Thyroid gland (tissue), 4 donors: ENCODE measurements around the gene CRTC3. TPM values are rescaled to one million over a fixed set of nuclear protein-coding genes. Genes with fewer than 3 reads are reported as not detected.

Experiments
- DNase-seq, 2 donors: peaks; one replicate each; pipeline ENCODE4 v3.0.0-alpha.2; 2019
- H3K27ac ChIP-seq, 3 donors: fragments of 200-600 bp; sonication (generic); 1 replicate in 2 of 3; 2 replicates in 1 of 3; pipeline ENCODE4 v1.5.1; 2016 to 2019; ENCODE audit warnings: mild to moderate bottlenecking in 1 of 3, moderate library complexity in 1 of 3
- H3K27me3 ChIP-seq: fragments of 200-600 bp; sonication (generic); one replicate; pipeline ENCODE4 v1.5.1; 2019
- H3K36me3 ChIP-seq, 2 donors: fragments of 200-600 bp; sonication (generic); one replicate each; pipeline ENCODE4 v1.5.1; 2016 to 2019
- H3K4me1 ChIP-seq, 2 donors: fragments of 200-600 bp; sonication (generic); one replicate each; pipeline ENCODE4 v1.5.1; 2017 to 2019
- H3K4me3 ChIP-seq, 3 donors: fragments of 200-600 bp; sonication (generic); replicated peaks in 1 of 3; 1 replicate in 2 of 3; 2 replicates in 1 of 3; pipeline ENCODE4 v1.5.1; 2016; ENCODE audit warnings: mild to moderate bottlenecking in 1 of 3
- H3K9me3 ChIP-seq: fragments of 200-600 bp; sonication (generic); one replicate; pipeline ENCODE4 v1.5.1; 2017
- POLR2A ChIP-seq, 2 donors: fragments of 450-650 bp; IDR thresholded peaks; one replicate each; pipeline ENCODE4 v1.6.1; 2017; ENCODE audit warnings: antibody characterized with exemption in 2 of 2, mild to moderate bottlenecking in 2 of 2, moderate library complexity in 1 of 2
- WGBS, 2 donors: methylation state at CpG; one replicate each; pipeline ENCODE4 v1.1.5; 2017; 5-methylcytosine and 5-hydroxymethylcytosine counted together
- intact Hi-C: fragments of 100-400 bp; cut with DNase I; formaldehyde crosslinking; loops from one replicate; pipeline ENCODE4 v1.15.1; 2023
- total RNA-seq, 4 donors: library from RNA; depleted of rRNA; stranded (reverse); fragments of >200 nt; gene quantifications; one replicate each; pipeline ENCODE4 v1.2.3, GENCODE V29; 2016
- TF ChIP-seq, protein P1 (sequence below), 6 experiments: fragments of 200-600 bp in 3 of 6; fragments of 450-650 bp in 3 of 6; sonication (generic) in 3 of 6; IDR thresholded peaks; one replicate each; pipeline ENCODE4 v1.5.1; 2016 to 2019; ENCODE audit warnings: antibody characterized with exemption in 6 of 6, mild to moderate bottlenecking in 2 of 6, inconsistent platforms in 1 of 6, moderate library complexity in 1 of 6

CRTC3 gene
- total RNA-seq, 4 donors from 2014 or later = 49.4 to 76.0 (median 62.6) TPM

DNA sequence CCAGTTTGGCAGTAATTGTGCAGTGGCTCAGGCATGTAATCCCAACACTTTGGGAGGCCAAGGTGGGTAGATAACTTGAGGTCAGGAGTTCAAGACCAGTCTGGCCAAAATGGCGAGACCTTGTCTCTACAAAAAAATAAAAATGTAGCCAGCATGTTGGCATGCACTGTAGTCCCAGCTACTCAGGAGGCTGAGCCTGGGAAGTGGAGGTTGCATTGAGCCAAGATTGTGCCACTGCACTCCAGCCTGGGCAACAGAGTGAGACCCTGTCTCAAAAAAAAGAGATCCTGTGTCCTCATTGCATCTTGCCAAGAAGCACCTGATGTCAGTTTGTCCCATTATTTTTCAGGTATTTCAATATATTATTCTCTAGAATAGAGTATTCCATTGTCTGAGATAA lies 61.8 kb downstream of the CRTC3 start:
- no peak overlapping the region for H3K27ac ChIP-seq
- H3K27me3 ChIP-seq = no peaks in the 10 kb centered on the region
- no peaks in the 10 kb centered on the region for H3K9me3 ChIP-seq
- no peaks in the 10 kb centered on the region for H3K36me3 ChIP-seq
- DNase-seq = no peak
- 81 to 100% methylated on average over 1 of the region's 1 CpG for WGBS, 2 donors
- TF ChIP-seq POLR2A (IDR thresholded peaks at IDR 0.05) = no peak
- TF ChIP-seq, protein P1, sequence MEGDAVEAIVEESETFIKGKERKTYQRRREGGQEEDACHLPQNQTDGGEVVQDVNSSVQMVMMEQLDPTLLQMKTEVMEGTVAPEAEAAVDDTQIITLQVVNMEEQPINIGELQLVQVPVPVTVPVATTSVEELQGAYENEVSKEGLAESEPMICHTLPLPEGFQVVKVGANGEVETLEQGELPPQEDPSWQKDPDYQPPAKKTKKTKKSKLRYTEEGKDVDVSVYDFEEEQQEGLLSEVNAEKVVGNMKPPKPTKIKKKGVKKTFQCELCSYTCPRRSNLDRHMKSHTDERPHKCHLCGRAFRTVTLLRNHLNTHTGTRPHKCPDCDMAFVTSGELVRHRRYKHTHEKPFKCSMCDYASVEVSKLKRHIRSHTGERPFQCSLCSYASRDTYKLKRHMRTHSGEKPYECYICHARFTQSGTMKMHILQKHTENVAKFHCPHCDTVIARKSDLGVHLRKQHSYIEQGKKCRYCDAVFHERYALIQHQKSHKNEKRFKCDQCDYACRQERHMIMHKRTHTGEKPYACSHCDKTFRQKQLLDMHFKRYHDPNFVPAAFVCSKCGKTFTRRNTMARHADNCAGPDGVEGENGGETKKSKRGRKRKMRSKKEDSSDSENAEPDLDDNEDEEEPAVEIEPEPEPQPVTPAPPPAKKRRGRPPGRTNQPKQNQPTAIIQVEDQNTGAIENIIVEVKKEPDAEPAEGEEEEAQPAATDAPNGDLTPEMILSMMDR (IDR thresholded peaks at IDR 0.05) = no peak
- intact Hi-C loops = no loop called here
- H3K4me1 ChIP-seq = peaks cover 8 to 49% of the 10 kb centered on the region in 2 donors
- H3K4me3 ChIP-seq = no peak overlapping the region

DNA sequence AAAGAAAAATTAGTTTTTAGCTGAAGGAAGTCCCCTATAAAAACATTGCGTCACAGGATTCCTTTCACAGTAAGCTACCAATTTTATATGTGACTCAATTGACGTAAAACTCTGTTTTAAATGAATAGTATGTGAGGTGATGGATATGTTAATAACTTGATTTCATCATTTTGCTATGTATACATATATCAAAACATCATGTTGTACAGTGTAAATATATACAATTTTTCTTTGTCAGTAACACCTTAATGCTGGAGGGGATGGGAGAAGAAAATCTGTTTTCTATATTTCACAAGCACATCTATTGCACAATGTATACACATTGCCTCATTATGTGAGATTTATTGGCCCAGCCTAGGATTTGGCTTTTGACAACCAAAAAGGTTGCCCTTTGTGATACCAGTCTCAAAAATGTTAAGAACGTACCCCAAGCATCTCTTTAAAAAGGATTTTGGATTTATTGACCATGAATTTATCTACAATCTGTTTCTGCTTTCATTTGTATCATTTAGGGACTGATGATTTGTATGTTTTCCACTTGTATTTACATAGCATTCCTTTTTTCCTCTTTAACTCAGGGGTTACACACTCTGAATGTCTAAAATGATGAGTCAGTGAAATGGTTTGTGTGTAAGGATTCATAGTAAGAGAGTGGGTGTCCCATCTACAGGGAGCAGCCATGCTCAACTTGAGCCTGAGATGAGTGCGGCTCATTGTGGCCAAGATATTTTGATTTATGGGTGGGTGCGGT lies 62.6 kb downstream of the CRTC3 start:
- TF ChIP-seq POLR2A (IDR thresholded peaks at IDR 0.05) = no peak
- TF ChIP-seq, protein P1 (IDR thresholded peaks at IDR 0.05) = no peak
- H3K36me3 ChIP-seq = no peaks in the 10 kb centered on the region
- H3K27ac ChIP-seq = peak overlapping the region in 1 of 3 donors; percentile 25
- 69 to 74% methylated on average over 5 of the region's 5 CpGs for WGBS, 2 donors
- DNase-seq = no peak
- H3K9me3 ChIP-seq = no peaks in the 10 kb centered on the region
- H3K4me3 ChIP-seq = no peak overlapping the region
- H3K27me3 ChIP-seq = no peaks in the 10 kb centered on the region
- intact Hi-C loops = no loop called here
- H3K4me1 ChIP-seq = peaks cover 8 to 56% of the 10 kb centered on the region in 2 donors

DNA sequence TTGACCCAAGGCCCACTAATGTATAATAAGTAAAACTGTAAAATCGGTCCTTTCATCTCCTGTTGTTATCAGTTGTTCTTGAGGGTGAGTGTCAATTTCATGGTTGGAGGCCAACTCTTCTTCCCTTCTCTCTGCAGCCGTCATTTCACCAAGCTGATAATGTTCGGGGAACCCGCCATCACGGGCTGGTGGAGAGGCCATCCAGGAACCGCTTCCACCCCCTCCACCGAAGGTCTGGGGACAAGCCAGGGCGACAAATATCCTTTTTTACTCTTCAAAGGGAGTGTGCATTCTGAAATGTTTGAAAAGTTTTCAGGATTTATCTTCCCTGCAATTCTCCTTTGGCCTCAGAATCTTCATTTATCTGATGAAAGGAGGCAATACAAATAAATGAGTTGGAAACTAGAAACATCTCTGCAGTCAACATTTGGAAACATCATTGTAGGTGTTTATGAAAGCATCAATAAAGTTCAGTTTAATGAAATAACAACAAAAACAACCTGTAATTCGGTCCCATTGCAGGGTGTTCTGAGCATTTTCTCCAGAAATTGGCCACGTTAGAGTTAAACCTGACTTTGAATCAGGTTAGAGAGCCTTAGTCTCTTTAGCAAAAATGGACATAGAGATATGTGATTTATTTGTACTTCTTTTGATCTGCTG lies 63.9 kb downstream of the CRTC3 start:
- 91 to 92% methylated on average over 10 of the region's 10 CpGs for WGBS, 2 donors
- peaks cover 19 to 70% of the 10 kb centered on the region in 2 donors for H3K4me1 ChIP-seq
- peak overlapping the region; percentile 48 to 88 (median 74) for H3K27ac ChIP-seq
- TF ChIP-seq, protein P1 (IDR thresholded peaks at IDR 0.05) = no peak
- no peak for TF ChIP-seq POLR2A (IDR thresholded peaks at IDR 0.05)
- no peaks in the 10 kb centered on the region for H3K9me3 ChIP-seq
- intact Hi-C loops = no loop called here
- no peak for DNase-seq
- no peaks in the 10 kb centered on the region for H3K27me3 ChIP-seq
- no peak overlapping the region for H3K4me3 ChIP-seq
- H3K36me3 ChIP-seq = no peaks in the 10 kb centered on the region

DNA sequence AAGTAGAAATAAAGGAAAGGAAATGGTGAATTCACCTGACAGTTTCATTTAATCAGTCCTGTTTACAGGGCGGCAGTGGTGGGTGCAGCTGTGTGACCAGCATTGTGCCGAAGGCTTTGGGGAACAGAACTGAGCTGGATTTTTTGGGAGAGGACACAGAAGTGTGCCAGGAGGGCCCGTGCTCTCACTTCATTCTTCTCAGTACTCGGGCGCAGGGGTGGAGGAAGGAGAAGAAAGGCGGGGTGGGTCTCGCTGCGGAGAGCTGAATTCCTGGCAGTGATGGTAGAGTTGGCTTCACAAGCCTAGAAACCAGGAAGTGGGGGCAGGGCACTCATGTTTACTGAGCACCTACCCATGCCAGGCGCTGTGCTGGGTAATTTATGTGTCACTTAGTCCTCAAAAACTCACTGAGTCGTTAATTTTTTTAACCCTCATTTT lies 64.6 kb downstream of the CRTC3 start:
- Histone ChIP-seq H3K36me3 (no peaks in the 10 kb centered on the region), H3K9me3 (no peaks in the 10 kb centered on the region), H3K27me3 (no peaks in the 10 kb centered on the region), H3K4me3 (no peak overlapping the region), H3K27ac (peak overlapping the region; percentile 48 to 88 (median 74)), H3K4me1 (peaks cover 19 to 71% of the 10 kb centered on the region in 2 donors)
- peak in 1 of 2 donors; percentile 26 for TF ChIP-seq POLR2A (IDR thresholded peaks at IDR 0.05)
- TF ChIP-seq, protein P1 (IDR thresholded peaks at IDR 0.05) = no peak
- intact Hi-C loops = no loop called here
- peak; percentile 90 to 92 for DNase-seq
- WGBS, 2 donors = 33 to 58% methylated on average over 10 of the region's 10 CpGs

DNA sequence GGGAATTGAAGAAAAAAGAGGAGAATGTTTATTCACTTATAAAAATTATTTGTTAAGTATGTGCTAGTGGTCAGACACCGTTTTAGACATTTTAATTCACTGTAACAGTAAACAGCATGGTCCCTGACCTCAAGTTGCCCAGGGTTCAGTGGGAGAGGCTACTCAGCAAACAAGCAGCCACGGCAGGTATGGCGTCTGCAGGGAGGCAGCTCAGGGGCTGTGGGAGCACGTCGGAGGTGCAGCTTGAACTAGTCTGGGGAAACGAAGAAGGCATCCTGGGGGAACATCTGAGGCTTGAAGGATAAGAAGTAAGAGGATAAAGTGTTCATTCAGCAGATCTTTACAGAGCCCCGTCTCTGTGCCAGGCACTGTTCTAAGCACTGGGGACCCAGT lies 66.0 kb downstream of the CRTC3 start:
- no peaks in the 10 kb centered on the region for H3K9me3 ChIP-seq
- intact Hi-C loops = no loop called here
- TF ChIP-seq, protein P1 (IDR thresholded peaks at IDR 0.05) = no peak
- no peak for TF ChIP-seq POLR2A (IDR thresholded peaks at IDR 0.05)
- WGBS, 2 donors = 84 to 86% methylated on average over 7 of the region's 7 CpGs
- H3K36me3 ChIP-seq = no peaks in the 10 kb centered on the region
- H3K27me3 ChIP-seq = no peaks in the 10 kb centered on the region
- H3K27ac ChIP-seq = peak overlapping the region in 2 of 3 donors; percentile 73 to 76
- H3K4me3 ChIP-seq = no peak overlapping the region
- no peak for DNase-seq
- H3K4me1 ChIP-seq = peaks cover 19 to 62% of the 10 kb centered on the region in 2 donors
